T-helper 22 cell (primary cell): ENCODE data around the gene TYSND1.
"Not testable (repeated sequence)": the region's sequence is repeated elsewhere in the genome, so short reads cannot be mapped to it uniquely, and the experiment has no call there.

Source experiments
- DNase-seq: peaks from one replicate; pipeline ENCODE4 v3.0.0-alpha.2; 2020; ENCODE audit warnings: low read depth

Gene TYSND1

DNA sequence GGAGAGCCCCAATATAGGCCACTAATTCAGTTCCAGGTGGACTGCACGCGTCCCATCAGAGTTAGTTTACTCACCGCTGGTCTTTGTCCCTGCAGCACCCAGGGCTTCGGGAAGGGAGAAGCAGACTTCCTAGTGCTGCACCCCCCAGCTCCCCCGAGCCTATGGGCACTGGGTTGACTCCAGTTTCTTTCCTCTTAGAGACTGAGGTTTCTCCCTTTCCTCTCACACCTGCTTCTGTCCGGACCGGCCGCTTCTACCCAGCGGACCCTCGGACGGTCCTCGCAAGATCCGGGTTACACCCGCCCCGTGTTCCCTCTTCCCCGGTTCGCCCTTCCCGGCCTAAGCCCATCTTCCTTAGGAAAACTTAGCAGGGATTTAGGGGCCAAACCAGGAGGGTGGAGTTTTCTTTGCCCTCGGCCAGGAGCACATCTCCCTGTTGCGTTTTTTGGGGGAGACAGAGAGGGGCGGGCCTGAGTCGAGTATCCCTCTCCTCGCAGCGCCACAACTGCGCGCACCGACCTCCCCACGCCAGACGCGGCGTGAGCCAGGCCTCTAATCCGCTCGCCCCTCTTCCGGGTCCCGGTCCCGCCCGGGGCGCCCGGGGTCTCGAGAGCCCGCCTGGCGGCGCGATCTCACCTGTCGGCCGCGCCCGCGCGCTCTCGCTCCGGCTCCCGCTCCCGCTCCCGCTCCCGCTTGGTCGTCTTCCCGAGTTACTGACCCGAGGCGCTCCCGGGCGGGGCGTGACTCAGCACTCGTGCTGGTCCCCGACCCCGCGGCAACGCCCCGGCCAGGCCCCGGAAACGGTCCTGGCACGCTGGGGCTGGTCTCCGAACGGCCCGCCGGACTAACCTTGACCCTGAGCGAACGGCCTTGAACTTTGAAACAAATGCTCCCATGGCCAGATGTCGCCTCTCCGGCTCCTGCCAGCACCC lies 14.1 kb downstream of the TYSND1 start, which contains the start of gene AIFM2:
TSS of gene AIFM2 (minus strand) at position 728 of the 932 bp plus-strand sequence. CDS start 8,741 bp downstream, outside the sequence.
- DNase-seq: no peak

DNA sequence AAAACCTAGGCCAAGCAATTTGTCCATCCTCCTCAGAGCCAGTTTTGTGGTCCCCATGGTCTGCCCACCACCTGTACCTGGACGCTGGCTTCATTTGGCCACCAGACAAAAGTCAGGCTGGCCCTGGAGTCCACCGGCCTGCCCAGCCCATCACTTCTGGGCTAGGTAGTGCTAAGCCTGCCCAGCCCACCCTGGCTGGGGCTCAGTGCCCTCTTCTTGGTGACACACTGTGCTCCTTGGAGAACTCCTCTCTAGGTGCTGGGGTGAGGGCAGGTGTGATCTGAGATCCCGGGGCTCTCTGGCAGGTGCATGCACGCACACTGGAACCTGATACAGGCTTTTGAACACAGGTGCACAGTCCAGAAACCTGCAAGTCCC lies 15.0 kb downstream of the TYSND1 start:
- DNase-seq: no peak

DNA sequence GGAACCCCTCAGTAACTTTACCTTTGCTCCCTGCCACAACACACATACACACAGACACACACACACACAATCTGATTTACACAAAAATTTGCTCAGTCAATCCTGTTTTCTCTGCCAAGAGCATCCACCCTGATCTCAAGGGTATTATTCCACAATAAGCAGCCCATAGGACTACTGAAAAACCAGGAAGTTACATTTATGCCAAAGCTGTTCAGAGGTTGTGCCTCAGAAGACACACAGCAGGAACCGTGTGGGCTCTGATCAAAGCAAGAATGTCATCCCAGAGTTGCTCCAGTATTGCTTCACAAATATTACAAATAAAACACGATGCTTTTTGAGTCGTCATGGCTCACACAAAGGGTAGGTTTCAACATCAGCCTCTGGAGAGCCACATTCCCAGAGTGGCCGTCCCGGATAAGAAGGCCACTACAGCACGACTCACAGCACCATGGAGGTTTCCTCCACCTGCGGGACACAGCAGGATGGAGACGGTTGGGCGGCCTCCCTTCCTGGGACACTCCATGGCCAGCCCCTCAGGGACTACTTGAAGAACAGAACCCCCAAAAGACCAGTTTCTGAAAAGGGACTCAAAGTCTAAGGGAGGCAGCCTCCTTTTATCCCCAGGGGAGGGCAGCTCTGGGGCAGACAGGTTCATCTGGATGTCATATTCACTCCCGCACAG lies 15.5 kb downstream of the TYSND1 start:
- DNase-seq: no peak

DNA sequence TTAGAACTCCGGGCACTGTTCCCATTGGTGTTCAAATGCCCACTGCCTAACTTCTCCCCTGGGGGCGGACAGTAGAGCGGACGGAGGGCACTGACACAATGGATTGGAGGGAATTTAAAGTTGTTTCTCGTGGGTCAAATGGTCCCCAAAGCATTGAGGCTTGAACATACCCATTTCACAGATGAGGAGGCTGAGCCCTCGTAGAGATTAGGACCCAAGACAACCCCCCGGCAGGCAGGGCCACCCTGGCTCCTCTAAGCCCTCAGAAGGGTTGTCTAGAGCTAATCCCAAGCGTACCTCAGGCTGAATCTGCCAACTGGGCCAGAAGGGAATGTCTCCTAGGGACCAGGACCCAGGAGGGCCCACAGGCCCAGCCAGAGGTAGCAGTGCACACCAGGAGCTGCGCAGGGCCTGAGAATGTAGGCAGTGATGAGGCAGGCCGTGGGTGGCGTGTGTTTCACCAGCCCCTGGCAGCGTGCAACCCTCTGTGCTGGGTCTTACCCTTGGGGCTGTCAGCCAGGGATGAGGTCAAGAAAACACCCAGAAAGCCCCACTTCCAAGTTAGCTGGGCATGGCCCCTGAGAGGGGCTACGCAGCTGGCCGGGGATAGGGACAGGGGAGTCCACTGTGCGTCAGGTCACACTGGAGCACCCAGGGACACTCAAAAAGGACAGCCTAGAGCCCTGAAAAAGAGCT lies 19.7 kb downstream of the TYSND1 start:
- DNase-seq: no peak

DNA sequence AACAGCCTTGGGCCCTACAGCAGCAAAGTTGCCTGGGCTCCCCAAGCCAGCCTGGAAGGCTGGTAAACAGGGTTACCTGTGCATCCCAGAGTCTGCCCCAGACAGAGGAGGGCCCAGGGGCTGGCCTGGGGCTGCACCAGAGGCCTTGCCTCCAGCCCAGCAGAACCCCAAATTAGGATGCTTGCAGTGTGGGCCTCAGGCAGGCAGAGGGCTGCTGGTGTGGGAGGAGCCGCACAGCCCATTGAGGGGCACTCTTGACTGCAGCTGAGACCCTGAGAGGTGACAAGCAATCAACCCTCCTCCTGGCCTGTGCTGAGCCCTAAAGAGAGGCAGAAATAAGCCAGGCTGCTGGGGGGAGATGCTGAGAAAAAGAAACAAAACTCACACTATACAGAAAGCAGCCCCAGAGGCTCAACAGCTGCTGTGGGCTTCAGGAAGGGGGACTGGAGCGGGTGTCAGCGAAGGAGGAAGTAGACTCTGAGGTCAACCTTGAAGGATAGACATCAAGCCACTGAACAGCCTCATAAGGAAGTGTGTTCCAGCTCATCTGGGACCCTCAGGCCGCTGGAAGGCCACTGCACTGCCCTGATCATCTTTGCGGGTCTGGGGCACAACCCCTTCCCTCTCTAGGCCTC lies 20.5 kb downstream of the TYSND1 start:
- DNase-seq: no peak

DNA sequence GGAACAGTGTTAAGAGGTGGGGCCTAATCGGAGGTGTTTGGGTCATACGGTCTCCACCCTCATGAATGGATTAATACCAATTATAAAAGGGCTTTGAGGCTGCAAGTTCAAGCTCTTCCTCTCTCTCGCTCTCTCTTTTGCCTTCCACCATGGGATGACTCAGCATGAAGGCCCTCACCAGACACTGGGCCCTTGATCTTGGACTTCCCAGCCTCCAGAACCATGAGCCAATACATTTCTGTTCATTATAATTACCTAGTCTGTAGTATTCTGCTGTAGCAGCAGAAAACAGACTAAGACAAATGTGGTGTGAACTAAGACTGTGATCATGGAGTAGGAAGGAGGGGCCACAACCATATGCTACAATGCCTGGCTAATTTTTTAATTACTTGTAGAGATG lies 21.6 kb downstream of the TYSND1 start:
- no peak for DNase-seq

DNA sequence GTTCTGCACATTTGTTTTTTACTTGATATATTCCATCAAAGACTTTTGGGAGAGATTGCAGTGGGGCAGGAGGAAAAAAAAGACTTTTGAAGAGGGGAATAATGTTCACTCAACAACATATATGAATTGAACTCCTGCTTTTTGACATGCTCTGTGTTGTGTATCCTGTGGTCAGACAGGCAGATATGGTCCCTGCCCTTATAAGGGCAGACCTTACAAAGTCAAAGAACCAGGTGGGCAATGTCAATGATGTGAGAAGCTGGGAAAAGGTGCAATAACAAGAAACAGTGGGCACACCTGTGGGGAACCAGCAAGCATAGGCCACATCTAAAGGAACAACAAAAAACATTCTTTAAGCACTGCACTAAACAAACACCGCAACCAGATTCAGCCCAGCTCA lies 22.1 kb downstream of the TYSND1 start:
- DNase-seq: no peak

DNA sequence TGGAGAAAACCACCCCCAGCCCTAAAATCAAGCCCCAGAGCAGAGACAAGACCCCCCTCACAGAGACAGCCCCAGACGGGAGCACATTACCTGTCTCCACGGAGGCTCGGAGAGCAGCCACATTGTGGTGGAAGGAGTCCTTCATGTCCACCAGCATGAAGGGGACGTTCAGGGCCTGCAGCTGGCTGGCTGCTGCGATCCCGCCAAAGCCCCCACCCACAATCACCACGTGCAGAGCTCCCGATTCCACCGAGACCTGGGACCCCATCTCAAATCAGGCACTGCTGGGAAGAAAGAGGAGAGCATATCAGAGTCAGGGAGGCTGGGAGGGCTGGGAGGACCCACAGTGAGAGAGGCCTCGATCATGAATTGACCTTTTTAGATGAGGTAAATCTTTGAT lies 22.7 kb downstream of the TYSND1 start:
- DNase-seq: no peak

DNA sequence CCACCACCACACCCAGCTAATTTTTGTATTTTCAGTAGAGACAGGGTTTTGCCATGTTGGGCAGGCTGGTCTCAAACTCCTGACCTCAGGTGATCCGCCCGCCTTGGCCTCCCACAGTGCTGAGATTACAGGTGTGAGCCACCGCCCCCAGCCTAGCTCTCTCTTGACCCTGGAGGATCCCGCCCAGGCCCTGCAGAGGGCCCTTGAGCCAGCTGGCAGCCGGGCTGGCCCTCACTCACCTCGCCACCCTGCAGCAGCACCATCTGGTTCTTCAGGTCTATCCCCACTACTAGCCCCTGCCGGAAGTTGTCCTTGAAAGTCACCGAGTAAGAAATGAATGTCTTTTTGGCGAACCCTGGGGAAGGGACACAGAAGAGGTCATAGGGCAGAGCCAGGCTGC lies 23.3 kb downstream of the TYSND1 start:
- DNase-seq: not testable (repeated sequence)

DNA sequence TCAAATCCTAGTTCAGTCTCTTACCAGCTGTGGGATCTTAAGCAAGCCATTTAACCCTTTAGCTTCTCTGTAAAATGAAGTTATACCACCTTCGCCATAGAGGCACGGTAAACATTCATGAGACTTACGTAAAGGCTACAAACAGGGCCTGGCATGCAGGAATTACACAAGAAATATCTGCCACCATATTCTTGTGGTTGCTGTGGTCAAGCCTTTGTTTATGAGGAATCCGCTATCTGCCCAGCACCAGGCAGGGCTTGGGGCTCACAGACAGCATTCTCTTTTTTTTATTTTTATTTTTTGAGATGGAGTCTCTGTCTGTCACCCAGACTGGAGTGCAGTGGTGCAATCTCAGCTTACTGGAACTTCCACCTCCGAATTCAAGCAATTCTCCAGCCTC lies 23.8 kb downstream of the TYSND1 start:
- DNase-seq: no peak

DNA sequence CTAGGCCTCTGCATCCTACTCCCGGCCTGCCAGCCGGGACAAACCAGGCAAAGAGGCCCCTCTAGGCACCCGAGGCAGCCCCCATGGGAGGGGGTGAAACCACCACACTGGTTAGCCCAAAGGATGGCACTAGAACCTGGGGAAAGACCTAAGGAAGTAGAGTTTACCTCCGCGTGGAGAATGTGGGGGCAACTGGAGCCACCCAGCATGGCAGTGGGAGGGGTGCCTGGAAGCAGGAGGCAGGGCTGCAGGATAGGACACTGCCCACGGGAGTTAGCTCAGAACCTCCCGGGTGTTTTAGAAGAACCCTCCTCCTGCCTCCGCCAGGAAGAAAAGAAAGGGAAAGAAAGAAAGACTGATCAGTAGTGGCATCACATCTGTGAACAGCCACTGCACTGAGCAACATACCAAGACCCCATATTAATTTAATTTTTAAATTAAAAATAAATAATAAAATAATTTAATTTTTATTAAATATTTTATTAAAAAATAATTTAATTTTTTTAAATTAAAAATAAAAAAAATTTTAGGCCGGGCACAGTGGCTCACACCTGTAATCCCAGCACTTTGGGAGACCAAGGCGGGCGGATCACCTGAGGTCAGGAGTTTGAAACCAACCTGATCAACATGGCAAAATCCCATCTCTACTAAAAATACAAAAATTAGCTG lies 25.1 kb downstream of the TYSND1 start:
- DNase-seq: no peak

DNA sequence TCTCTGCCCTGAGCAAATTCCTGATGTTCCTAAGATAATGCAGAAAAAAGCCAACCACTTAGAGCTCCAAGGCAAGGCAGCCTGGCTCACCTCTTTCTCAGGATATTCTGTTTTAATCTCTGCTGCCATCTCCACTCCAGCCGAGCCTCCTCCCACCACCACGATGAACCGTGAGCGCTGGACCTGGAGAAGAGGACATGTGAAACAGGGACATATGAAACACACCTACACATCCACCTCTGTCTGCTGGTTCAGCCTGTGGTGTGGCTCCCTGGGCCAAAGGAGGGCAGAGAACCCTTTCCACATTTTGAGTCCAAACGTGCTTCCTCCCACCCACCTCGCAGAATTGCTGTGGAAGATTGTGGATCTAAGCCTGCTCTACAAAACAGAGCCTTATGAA lies 26.1 kb downstream of the TYSND1 start:
- no peak for DNase-seq

DNA sequence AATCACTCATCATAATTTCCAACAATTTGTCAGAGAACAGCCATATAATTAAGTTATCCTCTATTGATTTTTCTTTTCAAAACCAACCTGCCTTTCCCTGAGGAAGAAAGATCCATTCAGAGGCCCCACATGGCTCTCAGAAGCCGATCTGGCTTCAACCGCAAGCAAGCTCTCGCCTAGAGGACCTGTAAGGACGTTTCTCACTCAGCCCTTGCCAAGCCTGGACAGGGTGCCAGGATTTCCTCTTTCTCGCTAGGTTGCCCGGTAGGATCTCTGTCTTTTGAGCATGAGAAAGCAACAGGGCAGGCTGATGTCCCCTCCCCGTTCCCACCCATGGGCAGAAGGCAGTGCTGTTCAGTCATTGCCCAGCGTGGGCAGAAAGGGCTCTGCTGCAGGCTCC lies 26.9 kb downstream of the TYSND1 start:
- DNase-seq: no peak

DNA sequence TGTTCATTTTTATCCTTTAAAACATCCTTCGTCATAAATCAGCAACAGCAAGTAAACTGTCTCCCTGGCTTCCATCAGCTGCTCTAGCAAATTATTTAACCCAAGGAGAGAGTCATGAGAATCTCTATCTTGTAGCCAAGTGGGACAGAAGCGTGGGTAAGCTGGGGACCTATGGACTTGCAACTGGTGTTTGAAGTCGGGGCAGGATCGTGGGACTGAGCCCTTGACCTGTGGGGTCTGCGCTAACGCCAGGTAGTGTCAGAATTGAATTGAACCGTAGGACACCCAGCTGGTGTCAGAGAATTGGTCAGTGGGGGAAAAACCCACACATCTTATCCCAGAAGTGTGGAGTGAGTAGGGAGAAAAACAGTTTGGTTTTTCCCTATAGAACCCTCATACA lies 27.3 kb downstream of the TYSND1 start:
- DNase-seq: no peak

DNA sequence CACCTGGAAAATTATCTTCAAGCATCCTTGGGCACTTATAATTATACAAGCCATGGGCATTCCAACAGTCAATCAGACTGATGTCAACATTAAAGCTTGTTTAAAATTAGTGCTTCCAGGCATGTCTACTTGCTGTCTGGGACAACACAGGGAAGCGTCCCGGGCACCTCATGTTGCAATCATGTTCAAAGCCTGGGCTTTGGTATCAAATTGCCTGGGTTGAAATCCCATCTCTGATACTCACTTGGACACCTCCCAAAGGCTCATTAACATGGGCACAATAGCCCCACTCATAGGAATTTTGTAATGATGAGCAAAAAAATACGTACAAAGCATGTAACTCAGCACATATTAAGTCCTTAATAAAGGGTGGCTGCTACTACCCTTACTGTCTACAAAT lies 28.3 kb downstream of the TYSND1 start:
- DNase-seq: no peak

DNA sequence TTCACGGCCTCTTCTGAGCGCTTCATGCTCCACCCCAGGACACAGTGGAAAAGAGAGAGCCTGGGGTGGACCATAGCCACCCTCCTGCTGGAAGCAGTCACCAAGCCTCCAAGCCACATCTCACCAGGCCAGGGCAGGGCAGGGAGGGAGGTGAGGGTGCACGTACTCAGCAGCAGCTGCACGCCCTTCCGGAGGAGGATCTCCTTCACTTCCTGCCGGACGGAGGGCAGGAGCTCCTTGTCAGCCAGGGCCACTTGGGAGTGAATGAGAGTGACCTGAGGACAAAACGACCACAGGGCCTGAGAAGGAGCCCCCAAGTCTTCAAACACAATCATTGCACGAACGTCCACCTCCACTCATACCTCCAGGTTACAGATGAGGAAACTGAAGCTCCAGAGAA lies 28.9 kb downstream of the TYSND1 start:
- no peak for DNase-seq

DNA sequence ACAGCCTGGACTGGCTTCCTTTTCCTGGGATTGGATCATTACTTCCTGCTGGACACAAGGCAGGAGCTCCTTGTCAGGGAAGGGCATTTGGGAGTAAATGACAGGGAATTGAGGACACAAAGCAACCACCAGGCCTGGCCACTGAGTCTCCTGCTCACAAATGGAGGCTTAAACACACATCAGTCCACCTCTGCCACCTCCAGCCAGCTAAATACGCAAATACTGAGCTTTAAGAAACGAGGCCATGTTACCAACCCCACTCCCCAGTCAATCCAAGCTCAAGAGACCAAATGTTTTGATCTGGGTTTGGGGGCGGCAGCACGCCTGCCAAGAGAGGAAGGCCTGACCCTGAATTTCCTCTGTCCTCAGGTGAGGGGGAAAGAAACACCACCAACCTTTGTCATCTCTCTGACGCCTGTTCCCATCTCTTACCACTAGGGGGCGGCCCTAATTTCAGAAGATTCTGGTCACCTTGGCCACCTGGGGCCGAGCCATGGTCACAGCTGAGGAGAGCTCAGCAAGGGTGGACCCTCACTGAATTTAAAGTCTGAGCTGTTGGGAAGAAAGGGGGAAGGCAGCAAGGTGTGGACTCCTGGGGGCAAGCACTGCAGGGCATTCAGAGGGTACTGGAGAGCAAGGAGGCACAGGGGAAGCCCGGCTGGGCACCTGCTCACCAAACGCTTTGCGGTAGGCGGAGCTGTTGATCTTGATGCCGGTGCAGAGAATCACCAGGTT lies 30.4 kb downstream of the TYSND1 start:
- no peak for DNase-seq

DNA sequence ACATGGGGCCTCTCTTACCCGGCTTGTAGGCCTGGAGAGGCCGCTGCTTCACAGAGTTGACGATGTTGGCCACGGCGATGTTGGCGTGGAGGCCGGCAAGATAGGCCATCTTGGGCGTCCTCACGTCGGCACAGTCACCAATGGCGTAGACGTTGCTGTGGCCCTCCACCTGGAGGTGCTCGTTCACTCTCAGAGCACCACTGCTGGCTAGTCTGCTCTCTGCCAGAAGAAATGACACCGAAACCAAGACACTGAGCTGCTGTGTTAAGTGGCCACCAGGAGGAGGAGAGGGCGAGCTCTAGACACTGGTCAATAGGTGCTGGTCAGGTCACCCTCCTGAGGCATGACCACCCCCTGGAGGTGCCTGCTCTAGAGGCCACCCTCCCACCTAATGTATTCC lies 31.6 kb downstream of the TYSND1 start:
- DNase-seq: no peak

DNA sequence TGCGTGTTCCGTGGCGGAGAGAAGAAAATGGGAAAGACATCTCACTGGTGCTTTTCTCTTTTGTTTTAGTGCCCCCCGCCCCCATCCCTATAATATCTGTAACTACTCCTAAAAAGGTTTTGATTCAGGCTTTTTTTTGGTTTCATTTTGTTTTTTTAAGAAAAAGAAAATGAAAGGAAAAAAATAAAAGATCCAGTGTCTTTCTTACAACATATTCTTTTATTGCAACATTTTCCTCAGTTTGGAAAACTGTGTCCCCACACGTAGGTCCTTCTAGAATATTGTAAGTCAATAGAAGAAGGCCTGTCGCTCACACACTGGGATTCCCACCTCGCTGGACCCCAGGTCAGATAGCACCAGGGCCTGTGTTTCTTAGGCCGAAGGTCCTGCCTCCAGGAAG lies 34.4 kb downstream of the TYSND1 start:
- DNase-seq: no peak

DNA sequence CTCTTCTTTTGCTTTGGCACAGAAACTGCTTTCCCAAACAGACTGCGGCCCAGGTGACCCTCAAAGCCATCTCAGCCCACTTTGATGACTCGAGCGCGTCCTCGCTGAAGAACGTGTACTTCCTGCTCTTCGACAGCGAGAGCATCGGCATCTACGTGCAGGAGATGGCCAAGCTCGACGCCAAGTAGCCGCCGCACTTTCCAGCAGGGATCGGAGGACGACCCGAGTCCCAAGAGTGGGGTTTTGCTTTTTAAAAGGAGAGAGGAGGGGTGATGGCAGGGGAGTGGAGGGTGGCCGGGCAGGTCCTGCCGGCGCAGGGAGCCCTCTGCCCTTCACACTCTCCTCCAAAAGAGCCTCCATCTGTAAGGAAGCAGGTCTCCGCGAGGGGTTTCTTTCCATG lies 35.0 kb downstream of the TYSND1 start:
- DNase-seq: no peak

DNA sequence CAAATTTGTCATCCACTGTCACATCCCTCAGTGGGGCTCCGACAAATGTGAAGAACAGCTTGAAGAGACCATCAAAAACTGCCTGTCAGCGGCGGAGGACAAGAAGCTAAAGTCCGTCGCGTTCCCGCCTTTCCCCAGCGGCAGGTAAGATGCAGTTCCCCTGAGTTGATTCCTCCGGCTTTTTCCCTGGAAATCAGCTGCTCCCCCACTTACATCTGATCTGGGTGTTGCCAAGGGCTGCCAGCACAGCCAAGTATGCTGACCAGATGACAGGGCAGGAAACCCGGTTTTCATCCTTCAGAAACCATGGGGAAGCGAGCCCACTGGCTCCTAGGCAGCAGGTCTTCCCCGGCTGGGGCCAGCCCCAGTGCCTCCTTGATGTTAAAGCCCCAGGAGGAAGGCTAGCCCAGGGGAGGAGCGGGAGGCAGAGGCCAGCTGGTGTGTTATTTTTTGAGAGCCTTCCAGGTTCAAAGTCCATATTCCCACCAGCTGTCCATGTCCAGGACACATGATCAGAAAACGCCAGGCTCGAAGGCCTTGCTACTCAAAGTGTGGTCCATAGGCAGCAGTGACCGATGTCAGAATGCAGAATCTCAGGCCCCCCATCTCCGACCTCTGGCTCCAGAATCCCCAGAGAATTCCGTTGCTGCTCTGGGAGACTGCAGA lies 37.3 kb downstream of the TYSND1 start:
- DNase-seq: no peak
